RWPE2 (cell line): Measurements from ENCODE around the gene SUMO2.
"Not testable (repeated sequence)": the region's sequence is repeated elsewhere in the genome, so short reads cannot be mapped to it uniquely, and the experiment has no call there.

Experiments used
- ATAC-seq: fragments of 200-7000 bp; cut with Tn5 transposase; 3 replicates; pipeline ENCODE4 v1.9.1; 2021; ENCODE audit warnings: low read depth
- DNase-seq: peaks from one replicate; pipeline ENCODE4 v3.0.0-alpha.2; 2020; ENCODE audit warnings: low spot score
- H3K27ac ChIP-seq: fragments of 450-650 bp; 2 replicates; pipeline ENCODE4 v1.5.1; 2017; ENCODE audit warnings: mild to moderate bottlenecking; ENCODE audit not compliant: poor library complexity, severe bottlenecking
- H3K27me3 ChIP-seq: fragments of 250-450 bp; sonication (Bioruptor Pico); 2 replicates; pipeline ENCODE4 v1.5.1; 2021; ENCODE audit warnings: mild to moderate bottlenecking, moderate library complexity; ENCODE audit not compliant: insufficient read depth, poor library complexity, severe bottlenecking
- H3K36me3 ChIP-seq: fragments of 250-450 bp; sonication (Bioruptor Pico); 2 replicates; pipeline ENCODE4 v1.5.1; 2020; ENCODE audit warnings: low read depth, mild to moderate bottlenecking, moderate library complexity
- H3K4me1 ChIP-seq: fragments of 250-450 bp; sonication (Bioruptor Pico); 2 replicates; pipeline ENCODE4 v1.5.1; 2021; ENCODE audit warnings: mild to moderate bottlenecking, moderate library complexity; ENCODE audit not compliant: insufficient read depth, poor library complexity, severe bottlenecking
- H3K4me3 ChIP-seq: fragments of 250-450 bp; sonication (Bioruptor Pico); 2 replicates; pipeline ENCODE4 v1.5.1; 2021; ENCODE audit warnings: mild to moderate bottlenecking, moderate library complexity; ENCODE audit not compliant: severe bottlenecking
- H3K9me3 ChIP-seq: fragments of 250-450 bp; sonication (Bioruptor Pico); 2 replicates; pipeline ENCODE4 v1.5.1; 2021; ENCODE audit warnings: mild to moderate bottlenecking, moderate library complexity; ENCODE audit not compliant: severe bottlenecking
- TF ChIP-seq, protein P1 (sequence below): fragments of 450-650 bp; IDR thresholded peaks from one replicate; pipeline ENCODE4 v1.5.1; 2017; ENCODE audit warnings: mild to moderate bottlenecking, moderate library complexity; ENCODE audit not compliant: poor library complexity, severe bottlenecking

Gene SUMO2

DNA sequence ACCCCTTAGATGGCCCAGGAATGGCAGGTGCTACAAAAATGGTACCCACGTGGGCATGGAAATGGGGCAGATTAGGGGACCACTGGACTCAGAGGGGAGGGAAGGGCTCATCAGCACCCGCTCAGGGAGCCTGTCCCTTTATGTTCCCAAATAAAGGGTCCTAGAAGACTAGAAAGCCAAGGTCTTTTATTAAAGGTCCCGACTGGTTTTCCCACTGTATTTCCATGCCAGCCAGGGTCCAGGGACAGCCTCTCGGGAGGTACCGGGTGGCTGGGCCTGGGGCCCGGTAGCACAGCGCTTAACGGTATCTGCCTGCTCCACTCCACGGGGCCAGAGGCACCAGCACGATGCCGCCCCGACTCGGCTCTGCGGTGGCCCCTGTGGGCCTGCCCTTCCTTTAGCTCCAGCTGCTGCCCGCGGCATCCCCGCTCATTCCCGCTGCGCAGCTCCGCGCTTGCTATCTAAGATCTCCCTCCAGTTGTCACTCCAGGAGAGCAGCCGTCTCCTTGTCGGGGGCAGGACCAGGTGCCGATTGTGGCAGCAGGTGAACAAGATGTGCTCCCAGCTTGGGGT is 52.6 kb downstream of the SUMO2 start:
- TF ChIP-seq, protein P1, sequence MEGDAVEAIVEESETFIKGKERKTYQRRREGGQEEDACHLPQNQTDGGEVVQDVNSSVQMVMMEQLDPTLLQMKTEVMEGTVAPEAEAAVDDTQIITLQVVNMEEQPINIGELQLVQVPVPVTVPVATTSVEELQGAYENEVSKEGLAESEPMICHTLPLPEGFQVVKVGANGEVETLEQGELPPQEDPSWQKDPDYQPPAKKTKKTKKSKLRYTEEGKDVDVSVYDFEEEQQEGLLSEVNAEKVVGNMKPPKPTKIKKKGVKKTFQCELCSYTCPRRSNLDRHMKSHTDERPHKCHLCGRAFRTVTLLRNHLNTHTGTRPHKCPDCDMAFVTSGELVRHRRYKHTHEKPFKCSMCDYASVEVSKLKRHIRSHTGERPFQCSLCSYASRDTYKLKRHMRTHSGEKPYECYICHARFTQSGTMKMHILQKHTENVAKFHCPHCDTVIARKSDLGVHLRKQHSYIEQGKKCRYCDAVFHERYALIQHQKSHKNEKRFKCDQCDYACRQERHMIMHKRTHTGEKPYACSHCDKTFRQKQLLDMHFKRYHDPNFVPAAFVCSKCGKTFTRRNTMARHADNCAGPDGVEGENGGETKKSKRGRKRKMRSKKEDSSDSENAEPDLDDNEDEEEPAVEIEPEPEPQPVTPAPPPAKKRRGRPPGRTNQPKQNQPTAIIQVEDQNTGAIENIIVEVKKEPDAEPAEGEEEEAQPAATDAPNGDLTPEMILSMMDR: no peak
- no peaks in the 10 kb centered on the region for H3K9me3 ChIP-seq
- H3K4me3 ChIP-seq: peak overlapping the region; percentile 62
- H3K27me3 ChIP-seq: no peaks in the 10 kb centered on the region
- H3K36me3 ChIP-seq: peaks cover 27% of the 10 kb centered on the region
- ATAC-seq (no peak), DNase-seq (no peak)
- H3K4me1 ChIP-seq: peaks cover 18% of the 10 kb centered on the region
- H3K27ac ChIP-seq: peak overlapping the region; percentile 87

DNA sequence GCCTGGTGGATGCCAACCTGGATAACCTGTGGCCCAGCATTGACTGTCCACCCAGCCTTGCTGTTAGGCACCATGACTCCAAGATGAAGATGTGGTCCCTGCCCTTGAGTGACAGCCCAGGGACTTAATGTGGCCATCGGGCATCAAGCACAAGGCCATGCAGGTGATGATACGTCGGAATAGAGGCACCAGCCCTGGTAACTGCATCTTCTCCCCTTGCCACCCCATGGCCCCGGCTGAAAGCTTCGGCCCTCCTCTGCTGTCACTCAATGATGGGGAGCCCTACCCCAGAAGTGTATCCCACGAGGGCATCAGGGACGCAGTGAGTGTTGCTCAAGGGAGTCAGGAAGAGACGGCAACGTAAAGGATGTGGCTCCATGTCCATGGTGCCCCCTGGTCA is 53.2 kb downstream of the SUMO2 start:
- Histone ChIP-seq H3K4me3 (no peak overlapping the region), H3K27me3 (no peaks in the 10 kb centered on the region), H3K36me3 (peaks cover 21% of the 10 kb centered on the region), H3K9me3 (no peaks in the 10 kb centered on the region), H3K27ac (peak overlapping the region; percentile 87), H3K4me1 (peaks cover 23% of the 10 kb centered on the region)
- DNase-seq (no peak), ATAC-seq (no peak)
- TF ChIP-seq, protein P1: no peak

DNA sequence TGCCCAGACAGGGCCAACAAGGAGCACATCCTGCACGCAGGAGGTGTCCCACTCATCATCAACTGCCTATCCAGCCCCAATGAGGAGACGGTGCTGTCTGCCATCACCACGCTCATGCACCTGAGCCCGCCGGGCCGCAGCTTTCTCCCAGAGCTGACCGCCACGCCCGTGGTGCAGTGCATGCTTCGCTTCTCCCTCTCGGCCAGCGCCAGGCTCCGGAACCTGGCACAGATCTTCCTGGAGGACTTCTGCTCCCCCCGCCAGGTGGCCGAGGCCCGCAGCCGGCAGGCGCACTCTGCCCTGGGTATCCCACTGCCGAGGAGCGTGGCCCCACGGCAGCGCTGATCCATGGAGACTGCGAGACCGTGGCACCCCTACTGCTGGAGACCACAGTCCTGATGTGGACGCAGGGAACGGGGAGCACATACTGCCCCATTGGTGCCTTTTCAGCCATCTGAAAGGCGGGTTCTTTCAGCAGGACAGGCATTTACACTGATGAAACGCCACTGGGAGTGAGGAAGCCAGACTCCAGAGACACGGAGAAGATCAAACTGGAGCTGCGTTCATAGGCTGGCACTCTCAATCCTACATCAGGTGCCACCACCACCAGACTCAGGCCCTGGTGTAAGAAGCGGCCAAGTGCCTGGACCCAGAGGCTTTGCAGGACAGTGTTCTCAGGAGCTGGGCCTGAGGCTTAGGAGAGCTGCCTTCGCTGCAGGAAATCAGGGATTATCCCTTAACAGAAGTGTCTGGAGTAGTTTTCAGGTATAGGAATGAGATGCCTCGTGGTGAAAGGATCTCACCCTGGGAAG is 53.9 kb downstream of the SUMO2 start:
- Histone ChIP-seq H3K9me3 (no peaks in the 10 kb centered on the region), H3K36me3 (peaks cover 21% of the 10 kb centered on the region), H3K4me1 (peaks cover 28% of the 10 kb centered on the region), H3K4me3 (no peak overlapping the region), H3K27me3 (no peaks in the 10 kb centered on the region), H3K27ac (peak overlapping the region; percentile 87)
- ATAC-seq (no peak), DNase-seq (no peak)
- TF ChIP-seq, protein P1: no peak

DNA sequence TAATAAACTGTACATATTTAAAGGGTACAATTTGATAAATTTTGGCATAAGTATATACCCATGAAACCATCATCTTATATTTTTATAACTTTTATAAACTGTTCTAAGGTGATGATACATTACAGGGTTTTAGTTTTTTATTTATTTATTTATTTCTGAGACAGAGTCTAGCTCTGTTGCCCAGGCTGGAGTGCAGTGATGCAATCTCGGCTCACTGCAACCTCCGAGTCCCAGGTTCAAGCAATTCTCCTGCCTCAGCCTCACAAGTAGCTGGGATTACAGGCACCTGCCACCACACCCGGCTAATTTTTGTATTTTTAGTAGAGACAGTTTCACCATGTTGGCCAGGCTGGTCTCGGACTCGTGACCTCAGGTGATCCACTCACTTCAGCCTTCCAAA is 54.8 kb downstream of the SUMO2 start:
- Histone ChIP-seq H3K4me1 (peaks cover 33% of the 10 kb centered on the region), H3K27ac (peak overlapping the region; percentile 87), H3K36me3 (peaks cover 21% of the 10 kb centered on the region)
- not testable (repeated sequence) for H3K9me3 ChIP-seq, H3K27me3 ChIP-seq, H3K4me3 ChIP-seq, ATAC-seq, DNase-seq

DNA sequence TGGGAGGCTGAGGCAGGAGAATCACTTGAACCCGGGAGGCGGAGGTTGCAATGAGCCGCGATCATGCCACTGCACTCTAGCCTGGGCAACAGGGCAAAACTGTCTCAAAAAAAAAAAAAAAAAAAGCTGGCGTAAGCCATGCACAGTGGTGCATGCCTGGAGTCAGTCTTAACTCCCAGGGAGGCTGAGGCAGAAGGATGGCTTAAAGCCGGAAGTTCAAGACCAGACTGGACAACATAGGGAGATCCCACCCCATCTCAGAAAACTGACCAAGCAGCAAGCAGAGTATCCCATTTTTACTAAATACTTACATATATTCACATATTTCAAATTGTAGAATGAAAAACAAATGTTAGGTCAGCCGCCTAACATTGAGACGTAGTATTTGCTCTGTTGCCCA is 55.8 kb downstream of the SUMO2 start:
- no peak overlapping the region for H3K4me3 ChIP-seq
- peaks cover 15% of the 10 kb centered on the region for H3K36me3 ChIP-seq
- ATAC-seq (no peak), DNase-seq (no peak)
- no peaks in the 10 kb centered on the region for H3K9me3 ChIP-seq
- peak overlapping the region; percentile 87 for H3K27ac ChIP-seq
- H3K27me3 ChIP-seq: no peaks in the 10 kb centered on the region
- H3K4me1 ChIP-seq: peaks cover 29% of the 10 kb centered on the region
- TF ChIP-seq, protein P1: no peak
